A673 (cell line): Measurements from ENCODE around the gene CTNNA3. TPM values are rescaled to one million over a fixed set of nuclear protein-coding genes. Genes with fewer than 3 reads are reported as not detected.

ENCODE experiments used
- BruUV-seq: library from RNA; stranded (reverse); fragments of 400-500 nt; replicated peaks from 2 replicates; lab custom pipeline; 2021; lab: Mats Ljungman, UMichigan
- CTCF ChIA-PET: fragments of 300-600 bp; sonication (Branson Sonifier 250); formaldehyde crosslinking; loops from one replicate; lab custom pipeline; 2022; ENCODE audit warnings: antibody characterized with exemption; lab: Charles Lee
- POLR2A ChIA-PET: fragments of 300-600 bp; sonication (Branson Sonifier 250); formaldehyde crosslinking; loops from one replicate; lab custom pipeline; 2022; ENCODE audit warnings: antibody characterized with exemption; ENCODE audit not compliant: low non-redundant PET; lab: Charles Lee
- DNase-seq: peaks from one replicate; pipeline ENCODE4 v3.0.0-alpha.2; 2015; ENCODE audit warnings: low spot score
- H3K27ac ChIP-seq: fragments of 200-600 bp; sonication (generic); 2 replicates; pipeline ENCODE4 v1.5.1; 2016; ENCODE audit warnings: mixed run types, low read depth, mild to moderate bottlenecking, mixed read lengths, antibody characterized with exemption, low read length; ENCODE audit not compliant: poor library complexity, severe bottlenecking
- H3K27me3 ChIP-seq: fragments of 200-600 bp; sonication (generic); replicated peaks from 2 replicates; pipeline ENCODE4 v1.6.1; 2017; ENCODE audit warnings: mixed run types, low read depth, mild to moderate bottlenecking, mixed read lengths, antibody characterized with exemption, low read length; ENCODE audit not compliant: insufficient read depth, poor library complexity
- H3K36me3 ChIP-seq: fragments of 200-600 bp; sonication (generic); 2 replicates; pipeline ENCODE4 v1.6.1; 2016; ENCODE audit warnings: mixed run types, mild to moderate bottlenecking, mixed read lengths, antibody characterized with exemption, low read length; ENCODE audit not compliant: insufficient read depth, poor library complexity, severe bottlenecking
- H3K4me1 ChIP-seq: fragments of 200-600 bp; sonication (generic); 2 replicates; pipeline ENCODE4 v1.6.1; 2017; ENCODE audit warnings: mixed run types, mild to moderate bottlenecking, mixed read lengths, antibody characterized with exemption, low read length; ENCODE audit not compliant: insufficient read depth, poor library complexity, severe bottlenecking
- H3K4me3 ChIP-seq: fragments of 200-600 bp; sonication (generic); 2 replicates; pipeline ENCODE4 v1.5.1; 2016; ENCODE audit warnings: low read depth, mixed run types, mild to moderate bottlenecking, mixed read lengths, low read length; ENCODE audit not compliant: poor library complexity, severe bottlenecking
- H3K9me3 ChIP-seq: fragments of 200-600 bp; sonication (generic); 2 replicates; pipeline ENCODE4 v1.6.1; 2016; ENCODE audit warnings: mixed run types, low read depth, mild to moderate bottlenecking, mixed read lengths, antibody characterized with exemption, low read length; ENCODE audit not compliant: poor library complexity, severe bottlenecking
- CTCF ChIP-seq: fragments of 300-800, 200-600 bp; sonication (generic); conservative IDR thresholded peaks from 2 replicates; pipeline ENCODE4 v1.5.1; 2017; ENCODE audit warnings: low read depth, mild to moderate bottlenecking, antibody characterized with exemption, low read length, moderate library complexity, mixed read lengths
- EZH2 ChIP-seq: fragments of 200-600 bp; sonication (generic); IDR thresholded peaks from 2 replicates; pipeline ENCODE4 v1.6.1; 2017; ENCODE audit warnings: borderline replicate concordance, low read depth, mild to moderate bottlenecking, mixed read lengths, antibody characterized with exemption, low read length; ENCODE audit not compliant: poor library complexity, severe bottlenecking
- intact Hi-C: fragments of 100-400 bp; cut with micrococcal nuclease; formaldehyde crosslinking; loops from one replicate; pipeline ENCODE4 v1.10.0; 2022; ENCODE audit not compliant: unreplicated experiment
- total RNA-seq: library from RNA; stranded (reverse); gene quantifications from 2 replicates; pipeline ENCODE4 v1.2.3, GENCODE V29; 2021

CTNNA3 gene
- total RNA-seq, 1 experiment from 2014 or later, result not detected

DNA sequence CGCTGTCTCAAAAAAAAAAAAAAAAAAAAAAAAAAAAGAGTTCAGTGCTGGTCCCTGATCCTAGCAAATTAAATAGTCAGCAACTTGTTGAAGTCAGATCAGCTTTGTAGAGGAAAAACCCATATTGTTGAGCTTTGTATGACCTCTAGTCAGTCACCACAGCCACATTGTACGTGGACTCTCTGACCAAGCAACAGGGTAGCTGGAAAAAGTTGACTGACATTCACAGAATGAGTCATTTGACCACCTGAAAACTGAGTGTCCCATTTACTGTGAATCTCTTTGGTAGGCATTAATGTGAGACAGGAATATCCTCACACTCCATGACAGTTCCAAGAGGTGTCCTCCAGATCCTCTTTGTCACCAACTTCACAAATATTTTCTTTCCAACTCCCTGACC, 399.1 kb downstream of the CTNNA3 start:
- no peak for DNase-seq
- no TSS peak for BruUV-seq
- intact Hi-C loops, result no loop called here
- Histone ChIP-seq H3K4me3 (no peak overlapping the region), H3K9me3 (no peaks in the 10 kb centered on the region), H3K27ac (no peak overlapping the region), H3K36me3 (no peaks in the 10 kb centered on the region), H3K27me3 (no peaks in the 10 kb centered on the region), H3K4me1 (no peaks in the 10 kb centered on the region)
- TF ChIP-seq CTCF (no peak), EZH2 (no peak)
- ChIA-PET CTCF (no interaction called here), POLR2A (no interaction called here)

DNA sequence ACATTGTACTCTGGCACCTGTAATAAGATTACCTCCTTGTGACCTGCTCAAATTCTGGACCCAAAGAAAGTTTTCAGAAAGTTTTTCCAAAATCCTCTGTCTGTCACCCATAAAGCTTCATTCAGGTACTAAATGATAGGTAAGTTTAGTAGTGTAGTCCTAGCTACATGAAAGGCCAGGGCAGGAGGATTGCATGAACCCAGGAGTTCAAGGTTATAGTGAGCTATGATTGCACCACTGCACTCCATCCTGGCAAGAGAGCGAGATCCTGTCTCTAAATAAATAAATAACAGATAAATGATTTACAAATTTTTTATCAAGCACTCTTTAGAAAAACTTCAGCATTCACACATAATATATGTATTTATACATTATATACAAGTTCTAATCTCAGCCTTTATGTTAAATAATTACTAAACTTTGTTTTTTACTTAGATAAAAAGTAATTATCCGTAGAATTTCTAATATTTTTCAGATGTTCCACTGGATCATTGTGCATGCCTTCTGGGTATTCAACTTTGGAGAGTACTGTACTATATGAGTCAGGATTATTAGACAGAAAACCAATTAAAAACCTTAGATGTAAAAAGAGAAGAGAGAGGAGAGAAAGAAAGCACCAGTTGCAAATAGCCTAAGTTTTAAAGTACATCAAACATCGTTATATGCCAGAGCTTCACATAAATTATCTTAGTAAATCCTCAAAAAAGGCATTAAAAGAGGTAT, 407.1 kb downstream of the CTNNA3 start:
- DNase-seq, result no peak
- no peak for TF ChIP-seq CTCF
- no TSS peak for BruUV-seq
- intact Hi-C loops, result no loop called here
- no peak overlapping the region for H3K4me3 ChIP-seq
- H3K9me3 ChIP-seq, result no peaks in the 10 kb centered on the region
- H3K27me3 ChIP-seq, result no peaks in the 10 kb centered on the region
- H3K27ac ChIP-seq, result no peak overlapping the region
- ChIA-PET POLR2A (no interaction called here), CTCF (no interaction called here)
- H3K36me3 ChIP-seq, result no peaks in the 10 kb centered on the region
- no peaks in the 10 kb centered on the region for H3K4me1 ChIP-seq

GRCh38 chr10:67284589-67284988, 411.4 kb downstream of the CTNNA3 start:
- ChIA-PET CTCF (interaction anchor here (0.5 kb wide), 1 partner anchor 1667 kb away, joined by 4 read pairs; no protein-coding TSS in a partner anchor), POLR2A (no interaction called here)
- no peaks in the 10 kb centered on the region for H3K27me3 ChIP-seq
- TF ChIP-seq CTCF, result no peak
- no peak for TF ChIP-seq EZH2
- H3K9me3 ChIP-seq, result no peaks in the 10 kb centered on the region
- no peaks in the 10 kb centered on the region for H3K4me1 ChIP-seq
- BruUV-seq, result no TSS peak
- intact Hi-C loops, result no loop called here
- H3K4me3 ChIP-seq, result no peak overlapping the region
- no peak overlapping the region for H3K27ac ChIP-seq
- H3K36me3 ChIP-seq, result no peaks in the 10 kb centered on the region
- no peak for DNase-seq
